ENCODE measurements around the gene PKP4.

DNA sequence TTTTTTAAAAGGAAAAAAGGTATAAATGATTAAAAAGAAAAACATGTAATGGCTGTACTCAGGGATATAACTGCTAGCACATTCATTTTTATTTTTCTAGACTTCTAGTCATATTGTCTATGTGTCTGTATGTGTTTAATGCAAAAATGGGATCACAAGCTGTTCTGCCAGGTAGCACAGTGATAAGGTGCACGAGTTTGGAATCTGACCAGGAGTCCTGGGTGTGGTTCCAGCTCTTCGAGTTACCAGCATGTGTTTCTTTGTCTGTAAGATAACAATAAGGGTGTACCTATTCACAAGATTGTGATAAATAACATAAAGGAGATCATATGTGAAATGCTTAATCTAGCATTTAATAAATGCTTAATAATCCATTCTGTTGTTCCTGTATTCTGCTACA is 145.3 kb downstream of the PKP4 start:
- TF ChIP-seq POLR2AphosphoS5 (IDR thresholded peaks at IDR 0.05) = no peak
- TF ChIP-seq EP300 (IDR thresholded peaks at IDR 0.05) = no peak
